ENCODE measurements around the gene PSMB10. TPM values are rescaled to one million over a fixed set of nuclear protein-coding genes. Genes with fewer than 3 reads are reported as not detected.
A peak's percentile ranks its signal among the peaks of the same experiment; 100 is the strongest.
"Not testable (repeated sequence)": the region's sequence is repeated elsewhere in the genome, so short reads cannot be mapped to it uniquely, and the experiment has no call there.

PSMB10 gene
- total and polyA plus RNA-seq, 2 donors (not counting 3 experiments of a cell fraction or from before 2014, with no cell fraction given), result 40.8 to 54.7 TPM

GRCh38 chr16:67939507-67940445 lies 3.1 kb upstream of the PSMB10 start:
- ChIA-PET POLR2A (no interaction called here), CTCF (interaction anchor here (1.3 to 3.1 kb wide), 4 partner anchors 14 to 124 kb away, joined by 3 to 27 read pairs (median 12); no protein-coding TSS in a partner anchor)
- Histone ChIP-seq H3K79me2 (ENCODE audit: control insufficient read depth, insufficient read depth, low read length) (no peaks in the 10 kb centered on the region), H3K4me1 (ENCODE audit: control insufficient read depth, extremely low read depth, insufficient read depth, low read length) (peaks cover 13% of the 10 kb centered on the region), H3K36me3 (ENCODE audit: control insufficient read depth in 2 of 2, extremely low read depth in 1 of 2, insufficient read depth in 2 of 2, low read length in 2 of 2) (peaks cover 7 to 32% of the 10 kb centered on the region in 2 experiments), H3K9ac (replicated peaks; ENCODE audit: extremely low read depth, insufficient read depth, low read length) (no peak overlapping the region), H2AFZ (ENCODE audit: low read depth, low read length) (no peak overlapping the region), H3K4me3 (replicated peaks in 1 of 3; ENCODE audit: insufficient read depth in 1 of 3, low read depth in 1 of 3, low read length in 3 of 3) (no peak overlapping the region), H3K27me3 (ENCODE audit: control insufficient read depth in 2 of 2, insufficient read depth in 2 of 2, low read length in 2 of 2) (no peaks in the 10 kb centered on the region), H3K4me2 (ENCODE audit: insufficient read depth, low read length) (no peak overlapping the region), H3K9me1 (replicated peaks; ENCODE audit: control insufficient read depth, extremely low read depth, insufficient read depth, low read length) (no peaks in the 10 kb centered on the region), H3K9me3 (replicated peaks; ENCODE audit: control insufficient read depth, insufficient read depth, low read length) (no peaks in the 10 kb centered on the region), H4K20me1 (replicated peaks; ENCODE audit: control insufficient read depth, extremely low read depth, insufficient read depth, low read length) (no peaks in the 10 kb centered on the region), H3K27ac (ENCODE audit: insufficient read depth, low read depth, low read length) (no peak overlapping the region)
- BruUV-seq (replicated peaks), result no TSS peak
- no peak for DNase-seq (ENCODE audit: low read depth, low spot score)
- intact Hi-C loops (cut with micrococcal nuclease), result no loop called here
- no peak for FAIRE-seq
- dilution Hi-C loops (cut with MboI; ENCODE audit: extremely low pct_ligation_motif_present, low sequenced_read_pairs), result no loop called here
- TF ChIP-seq GATA2 (IDR thresholded peaks at IDR 0.05; ENCODE audit: insufficient read depth, insufficient read length, low read depth, low read length), result no peak
- TF ChIP-seq POLR2A (IDR thresholded peaks at IDR 0.05; ENCODE audit: low read depth, low read length), result no peak
- TF ChIP-seq MYC (IDR thresholded peaks at IDR 0.05; ENCODE audit: low read depth, low read length), result no peak
- TF ChIP-seq EZH2 (IDR thresholded peaks at IDR 0.05; ENCODE audit: borderline replicate concordance, low read depth, low read length, severe bottlenecking), result no peak
- TF ChIP-seq POLR2AphosphoS5 (IDR thresholded peaks at IDR 0.05; ENCODE audit: insufficient read depth, low read depth, low read length), result peak; percentile 7

- H3K9me1 ChIP-seq (replicated peaks; ENCODE audit: control insufficient read depth, extremely low read depth, insufficient read depth, low read length); H3K9me3 ChIP-seq (replicated peaks; ENCODE audit: control insufficient read depth, insufficient read depth, low read length); H3K79me2 ChIP-seq (ENCODE audit: control insufficient read depth, insufficient read depth, low read length); H3K27me3 ChIP-seq (ENCODE audit: control insufficient read depth in 2 of 2, insufficient read depth in 2 of 2, low read length in 2 of 2); DNase-seq (ENCODE audit: low read depth, low spot score); H3K4me3 ChIP-seq (replicated peaks in 1 of 3; ENCODE audit: insufficient read depth in 1 of 3, low read depth in 1 of 3, low read length in 3 of 3); H3K9ac ChIP-seq (replicated peaks; ENCODE audit: extremely low read depth, insufficient read depth, low read length); H3K4me2 ChIP-seq (ENCODE audit: insufficient read depth, low read length); H4K20me1 ChIP-seq (replicated peaks; ENCODE audit: control insufficient read depth, extremely low read depth, insufficient read depth, low read length); FAIRE-seq; H2AFZ ChIP-seq (ENCODE audit: low read depth, low read length); POLR2A ChIA-PET; dilution Hi-C loops (cut with MboI; ENCODE audit: extremely low pct_ligation_motif_present, low sequenced_read_pairs); BruUV-seq (replicated peaks); H3K27ac ChIP-seq (ENCODE audit: insufficient read depth, low read depth, low read length): not testable (repeated sequence)
- intact Hi-C loops (cut with micrococcal nuclease), result loop anchor here (2.0 kb wide), 1 partner anchor 103 kb away; no protein-coding TSS in a partner anchor
- H3K36me3 ChIP-seq (ENCODE audit: control insufficient read depth in 2 of 2, extremely low read depth in 1 of 2, insufficient read depth in 2 of 2, low read length in 2 of 2), result peaks cover 4 to 20% of the 10 kb centered on the region in 2 experiments
- CTCF ChIA-PET, result interaction anchor here (0.9 kb wide), 1 partner anchor 122 kb away, joined by 3 read pairs; no protein-coding TSS in a partner anchor
- H3K4me1 ChIP-seq (ENCODE audit: control insufficient read depth, extremely low read depth, insufficient read depth, low read length), result peaks cover 13% of the 10 kb centered on the region
Measured at GRCh38 chr16:67937713-67938112, 1.1 kb upstream of the PSMB10 start.

Data from endothelial cell of umbilical vein (primary cell).